GM23338 (cell line): ENCODE measurements around the gene GHRH. TPM values are rescaled to one million over a fixed set of nuclear protein-coding genes. Genes with fewer than 3 reads are reported as not detected.
A peak's percentile ranks its signal among the peaks of the same experiment; 100 is the strongest.

Source experiments
- ATAC-seq: fragments of 200-7000 bp; cut with Tn5 transposase; 3 replicates; pipeline ENCODE4 v1.9.1; 2020
- DNase-seq: peaks from one replicate; pipeline ENCODE4 v3.0.0-alpha.2; 2015; ENCODE audit warnings: low spot score
- H2AFZ ChIP-seq: fragments of 200-600 bp; sonication (generic); 2 replicates; pipeline ENCODE4 v1.8.0; 2016; ENCODE audit warnings: antibody characterized with exemption, mild to moderate bottlenecking, moderate library complexity
- H3F3A ChIP-seq: fragments of 200-600 bp; sonication (generic); replicated peaks from 2 replicates; pipeline ENCODE4 v1.8.0; 2017; ENCODE audit warnings: antibody characterized with exemption, mixed run types, low read depth
- H3K27ac ChIP-seq: fragments of 200-600 bp; sonication (generic); 2 replicates; pipeline ENCODE4 v1.6.1; 2016; ENCODE audit warnings: low read depth
- H3K27me3 ChIP-seq: fragments of 200-600 bp; sonication (generic); 2 replicates; pipeline ENCODE4 v1.8.0; 2016; ENCODE audit warnings: mild to moderate bottlenecking, mixed run types, moderate library complexity; ENCODE audit not compliant: insufficient read depth
- H3K36me3 ChIP-seq: fragments of 200-600 bp; sonication (generic); 2 replicates; pipeline ENCODE4 v1.8.0; 2016; ENCODE audit warnings: mild to moderate bottlenecking; ENCODE audit not compliant: insufficient read depth
- H3K4me1 ChIP-seq: fragments of 200-600 bp; sonication (generic); 2 replicates; pipeline ENCODE4 v1.8.0; 2016; ENCODE audit warnings: mild to moderate bottlenecking, moderate library complexity; ENCODE audit not compliant: insufficient read depth
- H3K4me2 ChIP-seq: fragments of 200-600 bp; sonication (generic); 2 replicates; pipeline ENCODE4 v1.7.1; 2017; ENCODE audit warnings: mixed run types
- H3K4me3 ChIP-seq: fragments of 200-600 bp; sonication (generic); 2 replicates; pipeline ENCODE4 v1.6.1; 2016; ENCODE audit warnings: mixed run types
- H3K79me2 ChIP-seq: fragments of 200-600 bp; sonication (generic); replicated peaks from 2 replicates; pipeline ENCODE4 v1.8.0; 2017; ENCODE audit warnings: mild to moderate bottlenecking; ENCODE audit not compliant: insufficient read depth
- H3K9me2 ChIP-seq: fragments of 200-600 bp; sonication (generic); 2 replicates; pipeline ENCODE4 v1.8.0; 2017; ENCODE audit not compliant: insufficient read depth
- H4K20me1 ChIP-seq: fragments of 200-600 bp; sonication (generic); replicated peaks from 2 replicates; pipeline ENCODE4 v1.8.0; 2017; ENCODE audit warnings: mild to moderate bottlenecking; ENCODE audit not compliant: insufficient read depth
- H3K27ac Mint-ChIP-seq: 2 replicates; pipeline ENCODE4 v1.8.0; 2020; ENCODE audit warnings: inconsistent platforms, mild to moderate bottlenecking, moderate library complexity, mixed read lengths
- H3K27me3 Mint-ChIP-seq: 3 replicates; pipeline ENCODE4 v1.8.0; 2022; ENCODE audit warnings: low read depth, mild to moderate bottlenecking, moderate library complexity, mixed read lengths, inconsistent platforms; ENCODE audit not compliant: insufficient read depth, poor library complexity
- H3K36me3 Mint-ChIP-seq: 3 replicates; pipeline ENCODE4 v1.8.0; 2021; ENCODE audit warnings: low read depth, mild to moderate bottlenecking, inconsistent platforms, moderate library complexity, mixed read lengths
- H3K4me1 Mint-ChIP-seq: 3 replicates; pipeline ENCODE4 v1.8.0; 2020; ENCODE audit warnings: mild to moderate bottlenecking, inconsistent platforms, mixed read lengths
- H3K4me3 Mint-ChIP-seq: 3 replicates; pipeline ENCODE4 v1.8.0; 2021; ENCODE audit warnings: moderate library complexity, mild to moderate bottlenecking, inconsistent platforms, mixed read lengths
- H3K9me3 Mint-ChIP-seq: 3 replicates; pipeline ENCODE4 v1.8.0; 2020; ENCODE audit warnings: moderate library complexity, mild to moderate bottlenecking, inconsistent platforms, mixed read lengths
- EZH2 ChIP-seq: fragments of 200-600 bp; sonication (generic); IDR thresholded peaks from one replicate; pipeline ENCODE4 v1.8.0; 2017; ENCODE audit warnings: antibody characterized with exemption, mild to moderate bottlenecking, low read depth; ENCODE audit not compliant: unreplicated experiment
- JUNB ChIP-seq: IDR thresholded peaks from one replicate; pipeline ENCODE4 v1.6.1; 2016; ENCODE audit warnings: antibody characterized with exemption; ENCODE audit not compliant: unreplicated experiment
- NANOG ChIP-seq: IDR thresholded peaks from 2 replicates; pipeline ENCODE4 v1.6.1; 2016; ENCODE audit warnings: antibody characterized with exemption, borderline replicate concordance
- POLR2AphosphoS5 ChIP-seq: IDR thresholded peaks from 2 replicates; pipeline ENCODE4 v1.6.1; 2016; ENCODE audit warnings: antibody characterized with exemption, low read depth
- STAT1 ChIP-seq: IDR thresholded peaks from one replicate; pipeline ENCODE4 v1.6.1; 2016; ENCODE audit warnings: antibody characterized with exemption; ENCODE audit not compliant: unreplicated experiment
- ZNF331 ChIP-seq: fragments of 250-450 bp; sonication (Bioruptor Pico); IDR thresholded peaks from 2 replicates; pipeline ENCODE4 v1.5.0; 2020; ENCODE audit warnings: low read depth, mild to moderate bottlenecking, moderate library complexity
- polyA plus RNA-seq: library from polyadenylated mRNA; unstranded; fragments of >200 nt; fragmentation: Nextera tagmentation; extraction: Ambion mirVana; gene quantifications from 2 replicates; pipeline ENCODE4 v1.2.1, GENCODE V29; 2016
- total RNA-seq: library from RNA; depleted of rRNA; stranded (reverse); fragments of >200 nt; shearing (Covaris generic); gene quantifications from 2 replicates; pipeline ENCODE4 v1.2.3, GENCODE V29; 2014
- TF ChIP-seq, protein P1 (sequence below), 2 experiments: fragments of 200-600 bp in 1 of 2; sonication (generic) in 1 of 2; conservative IDR thresholded peaks; 2 replicates each; pipeline versions ENCODE4 v1.5.1 to v1.6.1; 2016 to 2017; ENCODE audit warnings: antibody characterized with exemption in 2 of 2, low read depth in 2 of 2, mild to moderate bottlenecking in 2 of 2, moderate library complexity in 1 of 2
- TF ChIP-seq, protein P2 (sequence below): IDR thresholded peaks from one replicate; pipeline ENCODE4 v1.6.1; 2018; ENCODE audit warnings: antibody characterized with exemption; ENCODE audit not compliant: unreplicated experiment
- TF ChIP-seq, protein P3 (sequence below): IDR thresholded peaks from 2 replicates; pipeline ENCODE4 v1.6.1; 2016; ENCODE audit warnings: antibody characterized with exemption
- TF ChIP-seq, protein P4 (sequence below): fragments of 250-450 bp; sonication (Bioruptor Pico); IDR thresholded peaks from 2 replicates; pipeline ENCODE4 v1.5.0; 2020; ENCODE audit warnings: mild to moderate bottlenecking, moderate library complexity

The GHRH gene
- total and polyA plus RNA-seq, 2 experiments from 2014 or later: 0.40 TPM; not detected in 1

DNA sequence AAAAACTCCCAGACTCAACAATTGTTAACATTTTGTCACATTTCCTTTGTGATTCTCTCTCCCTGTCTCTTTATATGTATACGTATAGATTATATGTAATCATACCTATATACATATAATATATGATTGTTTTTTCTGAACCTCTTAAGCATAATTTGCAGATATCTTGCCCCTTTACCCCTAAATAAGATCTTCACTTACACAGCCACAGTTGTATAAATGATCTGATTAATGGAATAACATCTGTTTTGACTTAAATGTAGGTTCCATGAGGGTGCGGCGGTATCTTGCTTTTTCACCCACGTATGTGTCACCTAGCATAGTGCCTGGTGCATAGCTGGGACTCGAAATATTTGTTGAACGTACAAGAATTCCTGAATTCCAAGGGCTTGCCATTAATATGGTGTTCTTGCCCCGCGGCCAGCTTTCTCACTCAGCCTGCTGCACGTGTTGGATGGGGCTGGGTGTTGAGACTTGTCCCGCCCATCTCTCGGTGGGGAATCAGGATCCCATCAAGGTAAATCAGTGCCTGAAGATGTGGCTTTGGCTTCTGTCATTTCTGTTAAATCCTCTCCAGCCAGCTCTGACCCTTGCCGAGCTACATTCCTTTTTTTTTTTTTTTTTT lies 17.5 kb upstream of the GHRH start (continued):
- TF ChIP-seq, protein P1, sequence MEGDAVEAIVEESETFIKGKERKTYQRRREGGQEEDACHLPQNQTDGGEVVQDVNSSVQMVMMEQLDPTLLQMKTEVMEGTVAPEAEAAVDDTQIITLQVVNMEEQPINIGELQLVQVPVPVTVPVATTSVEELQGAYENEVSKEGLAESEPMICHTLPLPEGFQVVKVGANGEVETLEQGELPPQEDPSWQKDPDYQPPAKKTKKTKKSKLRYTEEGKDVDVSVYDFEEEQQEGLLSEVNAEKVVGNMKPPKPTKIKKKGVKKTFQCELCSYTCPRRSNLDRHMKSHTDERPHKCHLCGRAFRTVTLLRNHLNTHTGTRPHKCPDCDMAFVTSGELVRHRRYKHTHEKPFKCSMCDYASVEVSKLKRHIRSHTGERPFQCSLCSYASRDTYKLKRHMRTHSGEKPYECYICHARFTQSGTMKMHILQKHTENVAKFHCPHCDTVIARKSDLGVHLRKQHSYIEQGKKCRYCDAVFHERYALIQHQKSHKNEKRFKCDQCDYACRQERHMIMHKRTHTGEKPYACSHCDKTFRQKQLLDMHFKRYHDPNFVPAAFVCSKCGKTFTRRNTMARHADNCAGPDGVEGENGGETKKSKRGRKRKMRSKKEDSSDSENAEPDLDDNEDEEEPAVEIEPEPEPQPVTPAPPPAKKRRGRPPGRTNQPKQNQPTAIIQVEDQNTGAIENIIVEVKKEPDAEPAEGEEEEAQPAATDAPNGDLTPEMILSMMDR (conservative IDR thresholded peaks at IDR 0.05; ENCODE audit: low read depth in 2 of 2): no peak
- TF ChIP-seq STAT1 (no peak), NANOG (no peak), POLR2AphosphoS5 (no peak), ZNF331 (CRISPR knock-in tag) (no peak)
- TF ChIP-seq, protein P2, sequence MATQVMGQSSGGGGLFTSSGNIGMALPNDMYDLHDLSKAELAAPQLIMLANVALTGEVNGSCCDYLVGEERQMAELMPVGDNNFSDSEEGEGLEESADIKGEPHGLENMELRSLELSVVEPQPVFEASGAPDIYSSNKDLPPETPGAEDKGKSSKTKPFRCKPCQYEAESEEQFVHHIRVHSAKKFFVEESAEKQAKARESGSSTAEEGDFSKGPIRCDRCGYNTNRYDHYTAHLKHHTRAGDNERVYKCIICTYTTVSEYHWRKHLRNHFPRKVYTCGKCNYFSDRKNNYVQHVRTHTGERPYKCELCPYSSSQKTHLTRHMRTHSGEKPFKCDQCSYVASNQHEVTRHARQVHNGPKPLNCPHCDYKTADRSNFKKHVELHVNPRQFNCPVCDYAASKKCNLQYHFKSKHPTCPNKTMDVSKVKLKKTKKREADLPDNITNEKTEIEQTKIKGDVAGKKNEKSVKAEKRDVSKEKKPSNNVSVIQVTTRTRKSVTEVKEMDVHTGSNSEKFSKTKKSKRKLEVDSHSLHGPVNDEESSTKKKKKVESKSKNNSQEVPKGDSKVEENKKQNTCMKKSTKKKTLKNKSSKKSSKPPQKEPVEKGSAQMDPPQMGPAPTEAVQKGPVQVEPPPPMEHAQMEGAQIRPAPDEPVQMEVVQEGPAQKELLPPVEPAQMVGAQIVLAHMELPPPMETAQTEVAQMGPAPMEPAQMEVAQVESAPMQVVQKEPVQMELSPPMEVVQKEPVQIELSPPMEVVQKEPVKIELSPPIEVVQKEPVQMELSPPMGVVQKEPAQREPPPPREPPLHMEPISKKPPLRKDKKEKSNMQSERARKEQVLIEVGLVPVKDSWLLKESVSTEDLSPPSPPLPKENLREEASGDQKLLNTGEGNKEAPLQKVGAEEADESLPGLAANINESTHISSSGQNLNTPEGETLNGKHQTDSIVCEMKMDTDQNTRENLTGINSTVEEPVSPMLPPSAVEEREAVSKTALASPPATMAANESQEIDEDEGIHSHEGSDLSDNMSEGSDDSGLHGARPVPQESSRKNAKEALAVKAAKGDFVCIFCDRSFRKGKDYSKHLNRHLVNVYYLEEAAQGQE: no peak
- TF ChIP-seq, protein P3, sequence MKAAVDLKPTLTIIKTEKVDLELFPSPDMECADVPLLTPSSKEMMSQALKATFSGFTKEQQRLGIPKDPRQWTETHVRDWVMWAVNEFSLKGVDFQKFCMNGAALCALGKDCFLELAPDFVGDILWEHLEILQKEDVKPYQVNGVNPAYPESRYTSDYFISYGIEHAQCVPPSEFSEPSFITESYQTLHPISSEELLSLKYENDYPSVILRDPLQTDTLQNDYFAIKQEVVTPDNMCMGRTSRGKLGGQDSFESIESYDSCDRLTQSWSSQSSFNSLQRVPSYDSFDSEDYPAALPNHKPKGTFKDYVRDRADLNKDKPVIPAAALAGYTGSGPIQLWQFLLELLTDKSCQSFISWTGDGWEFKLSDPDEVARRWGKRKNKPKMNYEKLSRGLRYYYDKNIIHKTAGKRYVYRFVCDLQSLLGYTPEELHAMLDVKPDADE: no peak

DNA sequence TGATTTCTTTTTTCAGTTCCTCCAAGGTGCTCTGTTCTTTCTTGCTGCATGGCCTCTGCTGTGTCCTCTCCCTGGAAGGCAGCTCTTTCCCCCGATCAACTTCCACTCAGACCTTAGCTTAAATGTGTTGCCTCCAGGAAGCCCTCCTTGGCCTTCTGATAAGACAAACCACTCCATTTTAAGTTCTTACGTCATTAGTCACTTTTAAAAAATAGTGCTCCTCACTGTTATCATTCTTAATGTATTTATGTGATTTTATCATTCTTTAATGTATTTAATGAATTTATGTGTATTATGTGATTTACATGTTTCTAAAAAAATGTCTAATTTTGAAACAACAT lies 15.6 kb upstream of the GHRH start:
- H4K20me1 ChIP-seq: no peaks in the 10 kb centered on the region
- no peak overlapping the region for H3K27ac ChIP-seq
- ATAC-seq (no peak), DNase-seq (no peak)
- Mint-ChIP-seq H3K9me3 (no peaks in the 10 kb centered on the region), H3K36me3 (no peaks in the 10 kb centered on the region), H3K27ac (no peak overlapping the region), H3K4me1 (peaks cover 14% of the 10 kb centered on the region), H3K27me3 (peaks cover 2% of the 10 kb centered on the region), H3K4me3 (no peak overlapping the region)
- H3K4me2 ChIP-seq: no peak overlapping the region
- H3F3A ChIP-seq: no peaks in the 10 kb centered on the region
- peaks cover 6% of the 10 kb centered on the region; the same call in 1 of the 2 replicates for H3K4me1 ChIP-seq
- no peaks in the 10 kb centered on the region for H3K36me3 ChIP-seq
- no peaks in the 10 kb centered on the region for H3K27me3 ChIP-seq
- no peaks in the 10 kb centered on the region for H3K9me2 ChIP-seq
- no peaks in the 10 kb centered on the region for H3K79me2 ChIP-seq
- H3K4me3 ChIP-seq: no peak overlapping the region
- peak overlapping the region; percentile 70 for H2AFZ ChIP-seq
- TF ChIP-seq, protein P1 (conservative IDR thresholded peaks at IDR 0.05; ENCODE audit: low read depth in 2 of 2): no peak
- TF ChIP-seq JUNB: no peak
- no peak for TF ChIP-seq NANOG
- TF ChIP-seq, protein P4, sequence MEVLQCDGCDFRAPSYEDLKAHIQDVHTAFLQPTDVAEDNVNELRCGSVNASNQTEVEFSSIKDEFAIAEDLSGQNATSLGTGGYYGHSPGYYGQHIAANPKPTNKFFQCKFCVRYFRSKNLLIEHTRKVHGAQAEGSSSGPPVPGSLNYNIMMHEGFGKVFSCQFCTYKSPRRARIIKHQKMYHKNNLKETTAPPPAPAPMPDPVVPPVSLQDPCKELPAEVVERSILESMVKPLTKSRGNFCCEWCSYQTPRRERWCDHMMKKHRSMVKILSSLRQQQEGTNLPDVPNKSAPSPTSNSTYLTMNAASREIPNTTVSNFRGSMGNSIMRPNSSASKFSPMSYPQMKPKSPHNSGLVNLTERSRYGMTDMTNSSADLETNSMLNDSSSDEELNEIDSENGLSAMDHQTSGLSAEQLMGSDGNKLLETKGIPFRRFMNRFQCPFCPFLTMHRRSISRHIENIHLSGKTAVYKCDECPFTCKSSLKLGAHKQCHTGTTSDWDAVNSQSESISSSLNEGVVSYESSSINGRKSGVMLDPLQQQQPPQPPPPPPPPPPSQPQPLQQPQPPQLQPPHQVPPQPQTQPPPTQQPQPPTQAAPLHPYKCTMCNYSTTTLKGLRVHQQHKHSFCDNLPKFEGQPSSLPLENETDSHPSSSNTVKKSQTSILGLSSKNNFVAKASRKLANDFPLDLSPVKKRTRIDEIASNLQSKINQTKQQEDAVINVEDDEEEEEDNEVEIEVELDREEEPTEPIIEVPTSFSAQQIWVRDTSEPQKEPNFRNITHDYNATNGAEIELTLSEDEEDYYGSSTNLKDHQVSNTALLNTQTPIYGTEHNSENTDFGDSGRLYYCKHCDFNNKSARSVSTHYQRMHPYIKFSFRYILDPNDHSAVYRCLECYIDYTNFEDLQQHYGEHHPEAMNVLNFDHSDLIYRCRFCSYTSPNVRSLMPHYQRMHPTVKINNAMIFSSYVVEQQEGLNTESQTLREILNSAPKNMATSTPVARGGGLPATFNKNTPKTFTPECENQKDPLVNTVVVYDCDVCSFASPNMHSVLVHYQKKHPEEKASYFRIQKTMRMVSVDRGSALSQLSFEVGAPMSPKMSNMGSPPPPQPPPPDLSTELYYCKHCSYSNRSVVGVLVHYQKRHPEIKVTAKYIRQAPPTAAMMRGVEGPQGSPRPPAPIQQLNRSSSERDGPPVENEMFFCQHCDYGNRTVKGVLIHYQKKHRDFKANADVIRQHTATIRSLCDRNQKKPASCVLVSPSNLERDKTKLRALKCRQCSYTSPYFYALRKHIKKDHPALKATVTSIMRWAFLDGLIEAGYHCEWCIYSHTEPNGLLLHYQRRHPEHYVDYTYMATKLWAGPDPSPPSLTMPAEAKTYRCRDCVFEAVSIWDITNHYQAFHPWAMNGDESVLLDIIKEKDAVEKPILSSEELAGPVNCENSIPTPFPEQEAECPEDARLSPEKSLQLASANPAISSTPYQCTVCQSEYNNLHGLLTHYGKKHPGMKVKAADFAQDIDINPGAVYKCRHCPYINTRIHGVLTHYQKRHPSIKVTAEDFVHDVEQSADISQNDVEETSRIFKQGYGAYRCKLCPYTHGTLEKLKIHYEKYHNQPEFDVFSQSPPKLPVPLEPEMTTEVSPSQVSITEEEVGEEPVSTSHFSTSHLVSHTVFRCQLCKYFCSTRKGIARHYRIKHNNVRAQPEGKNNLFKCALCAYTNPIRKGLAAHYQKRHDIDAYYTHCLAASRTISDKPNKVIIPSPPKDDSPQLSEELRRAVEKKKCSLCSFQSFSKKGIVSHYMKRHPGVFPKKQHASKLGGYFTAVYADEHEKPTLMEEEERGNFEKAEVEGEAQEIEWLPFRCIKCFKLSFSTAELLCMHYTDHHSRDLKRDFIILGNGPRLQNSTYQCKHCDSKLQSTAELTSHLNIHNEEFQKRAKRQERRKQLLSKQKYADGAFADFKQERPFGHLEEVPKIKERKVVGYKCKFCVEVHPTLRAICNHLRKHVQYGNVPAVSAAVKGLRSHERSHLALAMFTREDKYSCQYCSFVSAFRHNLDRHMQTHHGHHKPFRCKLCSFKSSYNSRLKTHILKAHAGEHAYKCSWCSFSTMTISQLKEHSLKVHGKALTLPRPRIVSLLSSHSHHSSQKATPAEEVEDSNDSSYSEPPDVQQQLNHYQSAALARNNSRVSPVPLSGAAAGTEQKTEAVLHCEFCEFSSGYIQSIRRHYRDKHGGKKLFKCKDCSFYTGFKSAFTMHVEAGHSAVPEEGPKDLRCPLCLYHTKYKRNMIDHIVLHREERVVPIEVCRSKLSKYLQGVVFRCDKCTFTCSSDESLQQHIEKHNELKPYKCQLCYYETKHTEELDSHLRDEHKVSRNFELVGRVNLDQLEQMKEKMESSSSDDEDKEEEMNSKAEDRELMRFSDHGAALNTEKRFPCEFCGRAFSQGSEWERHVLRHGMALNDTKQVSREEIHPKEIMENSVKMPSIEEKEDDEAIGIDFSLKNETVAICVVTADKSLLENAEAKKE: no peak
- TF ChIP-seq EZH2: no peak
